MM.1S (cell line): Measurements from ENCODE around the gene FRMD8.

Experiments
- DNase-seq: peaks from one replicate; pipeline ENCODE4 v3.0.0-alpha.2; 2015
- H2AFZ ChIP-seq: fragments of 300-600 bp; sonication (generic); 2 replicates; pipeline ENCODE4 v1.6.0; 2016; ENCODE audit warnings: antibody characterized with exemption, low read length
- H3F3A ChIP-seq: fragments of 300-600 bp; sonication (generic); 2 replicates; pipeline ENCODE4 v1.6.1; 2016; ENCODE audit warnings: mild to moderate bottlenecking, antibody characterized with exemption, low read length, moderate library complexity, mixed read lengths; ENCODE audit not compliant: insufficient read depth
- H3K27ac ChIP-seq: fragments of 300-600 bp; sonication (generic); 2 replicates; pipeline ENCODE4 v1.5.1; 2016; ENCODE audit warnings: mild to moderate bottlenecking, low read length
- H3K27me3 ChIP-seq: fragments of 300-600 bp; sonication (generic); replicated peaks from 2 replicates; pipeline ENCODE4 v1.6.0; 2016; ENCODE audit warnings: low read length; ENCODE audit not compliant: insufficient read depth
- H3K36me3 ChIP-seq: fragments of 300-600 bp; sonication (generic); replicated peaks from 2 replicates; pipeline ENCODE4 v1.6.1; 2016; ENCODE audit warnings: mild to moderate bottlenecking, low read length, mixed read lengths; ENCODE audit not compliant: insufficient read depth
- H3K4me1 ChIP-seq: fragments of 300-600 bp; sonication (generic); 2 replicates; pipeline ENCODE4 v1.6.1; 2016; ENCODE audit warnings: low read length, mixed read lengths
- H3K4me2 ChIP-seq: fragments of 300-600 bp; sonication (generic); 2 replicates; pipeline ENCODE4 v1.6.0; 2016; ENCODE audit warnings: low read depth, low read length
- H3K4me3 ChIP-seq: fragments of 300-600 bp; sonication (generic); 2 replicates; pipeline ENCODE4 v1.5.1; 2016; ENCODE audit warnings: low read length, mixed read lengths
- H3K79me2 ChIP-seq: fragments of 300-600 bp; sonication (generic); 2 replicates; pipeline ENCODE4 v1.6.1; 2016; ENCODE audit warnings: mixed run types, low read length, mixed read lengths
- H3K9ac ChIP-seq: fragments of 300-600 bp; sonication (generic); 2 replicates; pipeline ENCODE4 v1.6.1; 2016; ENCODE audit warnings: low read length, mixed read lengths
- H3K9me2 ChIP-seq: fragments of 300-600 bp; sonication (generic); replicated peaks from 2 replicates; pipeline ENCODE4 v1.6.1; 2016; ENCODE audit warnings: mild to moderate bottlenecking, low read length, mixed read lengths; ENCODE audit not compliant: insufficient read depth
- H3K9me3 ChIP-seq: fragments of 300-600 bp; sonication (generic); replicated peaks from 2 replicates; pipeline ENCODE4 v1.6.1; 2016; ENCODE audit warnings: mild to moderate bottlenecking, low read length, mixed read lengths; ENCODE audit not compliant: insufficient read depth
- H4K20me1 ChIP-seq: fragments of 300-600 bp; sonication (generic); 2 replicates; pipeline ENCODE4 v1.6.1; 2016; ENCODE audit warnings: mild to moderate bottlenecking, low read length, moderate library complexity, mixed read lengths; ENCODE audit not compliant: insufficient read depth
- CTCF ChIP-seq: fragments of 300-600 bp; sonication (generic); IDR thresholded peaks from 2 replicates; pipeline ENCODE4 v1.5.1; 2016; ENCODE audit warnings: antibody characterized with exemption, low read length, mixed read lengths
- EZH2 ChIP-seq: fragments of 300-600 bp; sonication (generic); optimal IDR thresholded peaks from 2 replicates; pipeline ENCODE3; 2017; ENCODE audit warnings: low read depth, mild to moderate bottlenecking, antibody characterized with exemption, low read length, mixed read lengths
- EZH2phosphoT487 ChIP-seq: fragments of 300-600 bp; sonication (generic); IDR thresholded peaks from 2 replicates; pipeline ENCODE4 v1.6.1; 2018; ENCODE audit warnings: antibody characterized with exemption, low read length

FRMD8 gene

GRCh38 chr11:65418681-65419459 is 32.4 kb downstream of the FRMD8 start:
- TF ChIP-seq CTCF = no peak
- no peak for TF ChIP-seq EZH2
- no peak for TF ChIP-seq EZH2phosphoT487

GRCh38 chr11:65419460-65419771 is 33.0 kb downstream of the FRMD8 start:
- H3K9me2 ChIP-seq = no peaks in the 10 kb centered on the region
- no peak for TF ChIP-seq EZH2
- peak overlapping the region; percentile 75 for H3K4me3 ChIP-seq
- no peaks in the 10 kb centered on the region for H3K27me3 ChIP-seq
- peaks cover 52% of the 10 kb centered on the region for H3K79me2 ChIP-seq
- H3K4me2 ChIP-seq = peak overlapping the region; percentile 99
- no peak for DNase-seq
- H3K9me3 ChIP-seq = no peaks in the 10 kb centered on the region
- no peaks in the 10 kb centered on the region for H3K36me3 ChIP-seq
- H4K20me1 ChIP-seq = peaks cover 16% of the 10 kb centered on the region
- no peak overlapping the region for H2AFZ ChIP-seq
- H3K9ac ChIP-seq = peak overlapping the region; percentile 100
- H3K27ac ChIP-seq = peak overlapping the region; percentile 100
- peaks cover 32% of the 10 kb centered on the region for H3K4me1 ChIP-seq
- peaks cover 74% of the 10 kb centered on the region for H3F3A ChIP-seq

More at GRCh38 chr11:65418681-65419459, 32.4 kb downstream of the FRMD8 start:
- H3K9me2 ChIP-seq = no peaks in the 10 kb centered on the region
- peaks cover 32% of the 10 kb centered on the region for H3K4me1 ChIP-seq
- no peaks in the 10 kb centered on the region for H3K27me3 ChIP-seq
- peaks cover 47% of the 10 kb centered on the region for H3K79me2 ChIP-seq
- H3K9ac ChIP-seq = peak overlapping the region; percentile 100
- no peaks in the 10 kb centered on the region for H3K9me3 ChIP-seq
- H3K4me2 ChIP-seq = peak overlapping the region; percentile 99
- no peaks in the 10 kb centered on the region for H3K36me3 ChIP-seq
- H4K20me1 ChIP-seq = peaks cover 11% of the 10 kb centered on the region
- DNase-seq = peak; percentile 98
- peaks cover 68% of the 10 kb centered on the region for H3F3A ChIP-seq
- H3K27ac ChIP-seq = peak overlapping the region; percentile 100
- peak overlapping the region; percentile 75 for H3K4me3 ChIP-seq
- H2AFZ ChIP-seq = no peak overlapping the region

GRCh38 chr11:65419772-65420481 is 33.5 kb downstream of the FRMD8 start:
- peaks cover 79% of the 10 kb centered on the region for H3F3A ChIP-seq
- H3K9me2 ChIP-seq = no peaks in the 10 kb centered on the region
- H4K20me1 ChIP-seq = peaks cover 21% of the 10 kb centered on the region
- TF ChIP-seq EZH2 (no peak), CTCF (no peak), EZH2phosphoT487 (no peak)
- H3K79me2 ChIP-seq = peaks cover 57% of the 10 kb centered on the region
- DNase-seq = peak; percentile 95
- H3K27me3 ChIP-seq = no peaks in the 10 kb centered on the region
- no peaks in the 10 kb centered on the region for H3K9me3 ChIP-seq
- H2AFZ ChIP-seq = no peak overlapping the region
- peak overlapping the region; percentile 100 for H3K9ac ChIP-seq
- H3K36me3 ChIP-seq = no peaks in the 10 kb centered on the region
- peak overlapping the region; percentile 100 for H3K27ac ChIP-seq
- H3K4me3 ChIP-seq = peak overlapping the region; percentile 75
- peaks cover 32% of the 10 kb centered on the region for H3K4me1 ChIP-seq
- H3K4me2 ChIP-seq = peak overlapping the region; percentile 99
